D721Med (cell line): ENCODE results near the gene CALML5.

Experiments used
- DNase-seq: peaks from one replicate; pipeline ENCODE4 v3.0.0; 2011; ENCODE audit warnings: low spot score; ENCODE audit not compliant: insufficient read length
- FAIRE-seq: peaks from 2 replicates; lab custom pipeline; 2011; peaks lifted over from hg19 to GRCh38; lab: Jason Lieb, UNC
- TF ChIP-seq, protein P1 (sequence below): IDR thresholded peaks from 2 replicates; pipeline ENCODE4 v1.5.1; 2012; ENCODE audit warnings: mild to moderate bottlenecking, control low read depth; ENCODE audit not compliant: insufficient read depth; ENCODE audit errors: missing control alignments

Gene CALML5

DNA sequence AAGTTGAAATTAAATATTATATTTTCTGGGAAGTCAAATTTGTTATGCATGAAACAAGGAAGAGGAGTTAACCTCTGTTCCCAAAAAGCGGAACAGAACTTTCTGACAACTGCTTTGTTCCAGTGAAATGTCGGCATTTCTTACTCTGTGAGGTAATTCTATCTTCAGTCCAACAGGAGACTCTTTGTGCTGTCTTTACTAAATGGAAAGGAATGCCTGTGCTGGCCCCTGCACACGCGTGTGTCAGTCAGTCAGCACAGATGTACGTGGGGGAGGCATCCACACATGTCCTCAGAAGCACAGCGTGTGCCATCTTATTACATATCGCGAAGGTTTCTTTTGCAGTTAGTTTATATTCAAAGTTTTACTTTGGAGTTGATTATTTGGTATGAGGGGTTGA is 49.5 kb downstream of the CALML5 start:
- TF ChIP-seq, protein P1, sequence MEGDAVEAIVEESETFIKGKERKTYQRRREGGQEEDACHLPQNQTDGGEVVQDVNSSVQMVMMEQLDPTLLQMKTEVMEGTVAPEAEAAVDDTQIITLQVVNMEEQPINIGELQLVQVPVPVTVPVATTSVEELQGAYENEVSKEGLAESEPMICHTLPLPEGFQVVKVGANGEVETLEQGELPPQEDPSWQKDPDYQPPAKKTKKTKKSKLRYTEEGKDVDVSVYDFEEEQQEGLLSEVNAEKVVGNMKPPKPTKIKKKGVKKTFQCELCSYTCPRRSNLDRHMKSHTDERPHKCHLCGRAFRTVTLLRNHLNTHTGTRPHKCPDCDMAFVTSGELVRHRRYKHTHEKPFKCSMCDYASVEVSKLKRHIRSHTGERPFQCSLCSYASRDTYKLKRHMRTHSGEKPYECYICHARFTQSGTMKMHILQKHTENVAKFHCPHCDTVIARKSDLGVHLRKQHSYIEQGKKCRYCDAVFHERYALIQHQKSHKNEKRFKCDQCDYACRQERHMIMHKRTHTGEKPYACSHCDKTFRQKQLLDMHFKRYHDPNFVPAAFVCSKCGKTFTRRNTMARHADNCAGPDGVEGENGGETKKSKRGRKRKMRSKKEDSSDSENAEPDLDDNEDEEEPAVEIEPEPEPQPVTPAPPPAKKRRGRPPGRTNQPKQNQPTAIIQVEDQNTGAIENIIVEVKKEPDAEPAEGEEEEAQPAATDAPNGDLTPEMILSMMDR: no peak
- DNase-seq (no peak), FAIRE-seq (no peak)

GRCh38 chr10:5449227-5449626 is 50.1 kb downstream of the CALML5 start:
- DNase-seq (no peak), FAIRE-seq (no peak)
- TF ChIP-seq, protein P1: no peak
